HL-60 (cell line): ENCODE measurements around the gene MTHFD2.

ENCODE experiments used
- DNase-seq, 2 experiments: peaks; one replicate each; pipeline ENCODE4 v3.0.0-alpha.2; 2010 to 2020; ENCODE audit warnings: low read depth in 1 of 2, low spot score in 1 of 2
- H3K27ac ChIP-seq: fragments of 250-450 bp; sonication (Bioruptor Pico); replicated peaks from 2 replicates; pipeline ENCODE4 v1.5.1; 2020; ENCODE audit warnings: mild to moderate bottlenecking, moderate library complexity
- H3K27me3 ChIP-seq: fragments of 250-450 bp; sonication (Bioruptor Pico); 2 replicates; pipeline ENCODE4 v1.5.1; 2021; ENCODE audit warnings: mild to moderate bottlenecking, moderate library complexity; ENCODE audit not compliant: insufficient read depth, poor library complexity, severe bottlenecking
- H3K4me3 ChIP-seq: replicated peaks from 2 replicates; pipeline ENCODE4 v1.5.1; 2011; ENCODE audit warnings: mild to moderate bottlenecking, control low read depth, low read length; ENCODE audit not compliant: insufficient read depth
- CTCF ChIP-seq: IDR thresholded peaks from one replicate; pipeline ENCODE4 v1.5.1; 2011; ENCODE audit warnings: low read length, control low read depth, inconsistent platforms; ENCODE audit not compliant: insufficient read depth
- GABPA ChIP-seq: IDR thresholded peaks from 2 replicates; pipeline ENCODE4 v1.6.1; 2012; ENCODE audit warnings: low read depth
- POLR2AphosphoS5 ChIP-seq: IDR thresholded peaks from 2 replicates; pipeline ENCODE4 v1.6.1; 2012; ENCODE audit warnings: low read depth
- REST ChIP-seq: IDR thresholded peaks from 2 replicates; pipeline ENCODE4 v1.6.1; 2012; ENCODE audit warnings: low read depth; ENCODE audit not compliant: insufficient replicate concordance
- SPI1 ChIP-seq: IDR thresholded peaks from 2 replicates; pipeline ENCODE4 v1.6.1; 2012; ENCODE audit warnings: low read depth, mild to moderate bottlenecking, borderline replicate concordance

MTHFD2 gene

GRCh38 chr2:74201196-74201595, 2.8 kb downstream of the MTHFD2 start:
- H3K4me3 ChIP-seq = peak overlapping the region; percentile 7; the same call in 1 of the 2 replicates
- no peak overlapping the region for H3K27ac ChIP-seq
- TF ChIP-seq GABPA (no peak), SPI1 (no peak), POLR2AphosphoS5 (no peak), REST (no peak), CTCF (no peak)
- no peak for DNase-seq
- H3K27me3 ChIP-seq = no peaks in the 10 kb centered on the region

GRCh38 chr2:74201596-74201995, 3.2 kb downstream of the MTHFD2 start:
- Histone ChIP-seq H3K27me3 (no peaks in the 10 kb centered on the region), H3K27ac (no peak overlapping the region), H3K4me3 (no peak overlapping the region)
- TF ChIP-seq SPI1 = no peak
- TF ChIP-seq CTCF = no peak
- TF ChIP-seq REST = no peak
- TF ChIP-seq POLR2AphosphoS5 = no peak
- no peak for TF ChIP-seq GABPA
- no peak for DNase-seq

- no peak overlapping the region for H3K4me3 ChIP-seq
- no peak for DNase-seq
- H3K27ac ChIP-seq = no peak overlapping the region
- H3K27me3 ChIP-seq = no peaks in the 10 kb centered on the region
- no peak for TF ChIP-seq POLR2AphosphoS5
- no peak for TF ChIP-seq CTCF
- no peak for TF ChIP-seq GABPA
- no peak for TF ChIP-seq SPI1
- no peak for TF ChIP-seq REST
These were observed 6.0 kb downstream of the MTHFD2 start for GRCh38 chr2:74204436-74204835.
